Neuron (in vitro differentiated cells): ENCODE data around the gene PSAT1.

Experiments
- H2AFZ ChIP-seq: one replicate; pipeline ENCODE4 v1.6.1; 2013; ENCODE audit warnings: low read depth, mild to moderate bottlenecking, inconsistent platforms, low read length, moderate library complexity
- H3K27me3 ChIP-seq: one replicate; pipeline ENCODE4 v1.6.1; 2013; ENCODE audit warnings: low read length; ENCODE audit not compliant: insufficient read depth
- H3K36me3 ChIP-seq: one replicate; pipeline ENCODE4 v1.6.1; 2013; ENCODE audit warnings: low read length; ENCODE audit not compliant: insufficient read depth
- H3K4me1 ChIP-seq: one replicate; pipeline ENCODE4 v1.6.1; 2013; ENCODE audit warnings: low read length; ENCODE audit not compliant: insufficient read depth
- H3K4me3 ChIP-seq: 2 replicates; pipeline ENCODE4 v1.5.1; 2013; ENCODE audit warnings: mild to moderate bottlenecking, low read length, moderate library complexity
- H3K9me3 ChIP-seq: one replicate; pipeline ENCODE4 v1.6.1; 2013; ENCODE audit warnings: low read length

The PSAT1 gene

DNA sequence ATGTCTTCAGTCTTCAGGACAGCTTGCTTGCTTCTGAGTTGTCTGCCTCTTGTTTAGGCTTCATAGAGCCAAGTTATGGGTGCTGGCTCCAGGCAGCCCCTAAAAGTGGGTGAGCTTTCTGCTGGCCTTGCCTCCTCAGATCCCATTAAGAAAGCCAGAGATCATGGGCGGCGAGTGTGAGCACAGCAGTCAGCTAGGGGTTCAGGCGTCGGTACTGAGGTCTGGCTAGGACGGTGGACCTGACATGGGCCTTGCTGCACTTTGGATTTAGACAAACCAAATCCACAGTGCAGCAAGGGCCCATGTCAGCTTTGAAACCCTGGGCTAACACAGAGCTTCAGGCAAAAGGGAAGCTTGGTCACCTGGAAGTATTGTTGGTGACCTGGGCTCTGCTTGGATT is 17.6 kb downstream of the PSAT1 start:
- Histone ChIP-seq H3K4me1 (peaks cover 12% of the 10 kb centered on the region), H3K9me3 (peaks cover 2% of the 10 kb centered on the region), H2AFZ (no peak overlapping the region), H3K4me3 (no peak overlapping the region), H3K27me3 (no peaks in the 10 kb centered on the region), H3K36me3 (peaks cover 77% of the 10 kb centered on the region)

DNA sequence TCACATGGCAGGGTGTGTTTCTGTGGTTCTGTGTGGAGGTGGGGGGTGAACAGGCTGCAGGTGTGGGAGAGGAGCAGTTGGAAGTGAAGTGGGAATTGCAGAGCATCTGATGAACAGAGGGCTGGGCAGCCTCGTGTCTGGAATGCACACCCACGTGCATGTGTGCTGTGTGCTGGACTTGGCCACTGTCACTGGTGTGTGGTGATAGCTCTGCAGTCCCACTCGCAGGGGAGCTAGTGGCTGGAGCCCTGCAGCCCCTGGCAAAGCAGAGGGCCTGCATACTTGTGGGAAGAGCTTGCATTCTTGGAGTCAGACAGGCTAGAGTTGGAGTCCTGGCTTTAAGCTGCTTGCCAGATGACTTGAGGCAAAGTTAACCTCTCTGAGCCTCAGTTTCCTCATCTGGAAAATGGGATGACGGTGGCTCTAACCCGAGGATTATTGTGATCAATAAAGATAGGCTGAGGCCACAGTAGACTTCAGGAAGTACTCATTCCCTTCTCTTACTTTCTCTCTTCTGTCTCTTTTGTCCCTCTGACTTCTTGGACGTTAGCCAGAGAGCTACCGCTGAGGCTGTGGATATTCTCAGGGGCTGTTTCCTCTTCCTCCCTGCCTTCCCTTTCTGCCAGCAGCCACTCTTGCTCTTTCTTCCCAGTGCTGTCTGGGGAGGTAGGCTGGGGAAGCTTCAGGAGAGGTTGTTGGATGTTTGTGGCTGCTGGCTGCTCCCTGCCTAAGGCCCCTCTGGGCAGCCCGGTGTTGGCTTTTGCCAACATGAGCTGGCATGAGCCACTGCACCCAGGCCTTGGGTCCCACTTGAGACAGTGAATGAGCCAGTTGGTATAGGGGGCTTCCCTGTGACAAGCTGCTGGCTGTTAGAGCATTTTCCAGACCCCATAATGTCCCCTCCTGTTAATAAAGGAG is 18.3 kb downstream of the PSAT1 start:
- H3K27me3 ChIP-seq: no peaks in the 10 kb centered on the region
- peaks cover 2% of the 10 kb centered on the region for H3K9me3 ChIP-seq
- H3K4me3 ChIP-seq: no peak overlapping the region
- peaks cover 77% of the 10 kb centered on the region for H3K36me3 ChIP-seq
- H2AFZ ChIP-seq: no peak overlapping the region
- H3K4me1 ChIP-seq: peaks cover 12% of the 10 kb centered on the region

DNA sequence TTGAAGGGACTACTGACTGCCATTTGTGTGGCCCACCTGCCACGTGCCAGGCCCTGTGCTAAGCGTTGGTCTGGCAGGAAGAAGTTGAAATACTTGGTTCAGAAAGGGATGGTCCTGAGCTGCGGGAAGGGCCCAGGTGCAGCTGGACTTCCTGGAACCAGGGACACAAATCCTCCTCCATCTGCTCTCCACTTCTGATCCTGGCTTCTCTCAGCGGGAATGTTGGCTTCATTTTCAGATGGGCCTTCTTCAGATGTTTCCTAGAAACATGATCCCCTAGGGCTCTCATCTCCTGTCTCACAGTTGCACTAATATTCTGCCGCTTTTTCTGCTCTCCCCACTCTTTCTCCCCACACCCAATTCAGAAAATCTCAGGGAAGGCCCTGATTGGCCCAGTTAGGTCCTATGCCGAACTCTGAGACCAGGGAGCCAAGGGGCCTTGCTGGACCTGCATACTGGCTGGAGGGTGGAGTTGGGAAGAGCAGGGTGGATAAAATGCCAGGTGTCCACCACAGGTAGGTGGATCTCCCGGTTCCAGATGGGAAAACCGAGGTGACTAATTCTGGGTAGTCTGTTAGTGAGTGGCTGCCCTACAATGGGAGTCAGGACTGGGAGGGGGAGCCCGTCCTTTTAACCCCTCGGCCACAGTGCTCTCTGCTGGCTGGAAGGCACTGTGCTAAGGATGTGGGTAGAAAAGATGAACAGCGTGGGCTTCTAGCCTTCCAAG is 19.4 kb downstream of the PSAT1 start:
- Histone ChIP-seq H2AFZ (no peak overlapping the region), H3K4me1 (peaks cover 7% of the 10 kb centered on the region), H3K9me3 (peaks cover 2% of the 10 kb centered on the region), H3K4me3 (no peak overlapping the region), H3K36me3 (peaks cover 80% of the 10 kb centered on the region), H3K27me3 (no peaks in the 10 kb centered on the region)

DNA sequence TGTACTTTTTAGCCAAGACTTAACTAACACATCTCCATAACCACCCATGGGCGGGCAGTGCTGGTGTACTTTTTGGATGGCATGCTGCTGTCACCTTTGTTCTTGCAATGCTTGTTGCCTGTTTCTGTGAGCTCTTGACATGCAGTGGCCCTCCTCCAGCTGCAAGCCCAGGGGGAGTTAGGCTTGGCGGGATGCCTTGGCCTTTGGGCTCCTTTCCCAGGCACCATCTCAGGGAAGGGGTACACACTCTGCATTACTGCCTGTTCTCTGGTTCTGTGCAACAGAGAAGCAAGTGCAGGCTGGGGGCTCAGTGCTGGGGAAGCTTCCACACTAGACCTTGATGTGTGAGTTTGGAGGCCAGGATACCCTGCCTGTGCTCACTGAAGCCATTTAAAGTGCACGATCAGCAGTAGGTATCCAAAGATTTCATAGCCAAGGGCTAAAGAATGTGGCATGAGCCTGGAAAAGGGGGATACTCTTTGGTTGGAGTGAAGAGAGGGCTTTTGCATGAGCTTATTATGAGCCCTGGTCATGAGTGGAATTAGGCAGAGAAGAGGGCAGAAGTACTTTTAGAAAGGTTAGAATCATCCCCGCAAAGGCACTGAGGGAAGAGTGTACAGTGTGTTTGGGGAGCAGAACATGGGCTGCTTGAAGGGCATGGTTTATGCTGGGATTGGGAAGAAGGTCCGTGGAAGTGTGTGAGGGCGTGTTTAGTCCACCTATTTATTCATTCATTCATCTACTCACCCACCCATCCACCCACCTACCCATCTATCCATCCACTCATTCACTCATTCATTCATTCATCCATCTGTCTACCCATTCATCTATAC is 22.5 kb downstream of the PSAT1 start:
- no peaks in the 10 kb centered on the region for H3K27me3 ChIP-seq
- peaks cover 94% of the 10 kb centered on the region for H3K36me3 ChIP-seq
- no peaks in the 10 kb centered on the region for H3K4me1 ChIP-seq
- H2AFZ ChIP-seq: no peak overlapping the region
- H3K9me3 ChIP-seq: peaks cover 2% of the 10 kb centered on the region
- no peak overlapping the region for H3K4me3 ChIP-seq

DNA sequence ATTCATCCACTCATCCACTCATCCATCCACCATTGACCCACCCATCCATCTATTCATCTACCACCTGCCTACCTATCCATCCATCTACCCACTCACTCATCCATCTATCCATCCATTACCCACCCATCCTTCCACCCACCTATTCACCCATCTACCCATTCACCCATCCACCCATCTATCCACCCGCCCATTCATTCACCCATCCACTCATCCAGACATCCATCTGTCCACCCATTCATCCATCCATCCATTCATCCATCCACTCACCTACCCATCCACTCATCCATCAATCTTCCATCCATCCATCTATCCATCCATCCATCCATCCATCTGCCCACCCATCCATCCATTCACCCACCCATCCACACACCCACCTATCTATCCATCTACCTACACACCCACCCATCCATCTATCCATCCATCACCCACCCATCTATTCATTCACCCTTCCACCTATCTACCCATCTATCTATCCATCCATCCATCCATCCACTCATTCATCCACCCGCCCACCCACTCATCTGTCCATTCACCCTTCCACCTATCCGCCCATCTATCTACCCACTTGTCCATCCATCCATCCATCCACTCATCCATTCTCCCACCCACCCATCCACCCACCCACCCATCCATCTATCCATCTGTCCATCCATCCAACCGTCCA is 23.2 kb downstream of the PSAT1 start:
- peaks cover 94% of the 10 kb centered on the region for H3K36me3 ChIP-seq
- H2AFZ ChIP-seq: no peak overlapping the region
- no peaks in the 10 kb centered on the region for H3K27me3 ChIP-seq
- no peak overlapping the region for H3K4me3 ChIP-seq
- H3K4me1 ChIP-seq: no peaks in the 10 kb centered on the region
- peaks cover 2% of the 10 kb centered on the region for H3K9me3 ChIP-seq

DNA sequence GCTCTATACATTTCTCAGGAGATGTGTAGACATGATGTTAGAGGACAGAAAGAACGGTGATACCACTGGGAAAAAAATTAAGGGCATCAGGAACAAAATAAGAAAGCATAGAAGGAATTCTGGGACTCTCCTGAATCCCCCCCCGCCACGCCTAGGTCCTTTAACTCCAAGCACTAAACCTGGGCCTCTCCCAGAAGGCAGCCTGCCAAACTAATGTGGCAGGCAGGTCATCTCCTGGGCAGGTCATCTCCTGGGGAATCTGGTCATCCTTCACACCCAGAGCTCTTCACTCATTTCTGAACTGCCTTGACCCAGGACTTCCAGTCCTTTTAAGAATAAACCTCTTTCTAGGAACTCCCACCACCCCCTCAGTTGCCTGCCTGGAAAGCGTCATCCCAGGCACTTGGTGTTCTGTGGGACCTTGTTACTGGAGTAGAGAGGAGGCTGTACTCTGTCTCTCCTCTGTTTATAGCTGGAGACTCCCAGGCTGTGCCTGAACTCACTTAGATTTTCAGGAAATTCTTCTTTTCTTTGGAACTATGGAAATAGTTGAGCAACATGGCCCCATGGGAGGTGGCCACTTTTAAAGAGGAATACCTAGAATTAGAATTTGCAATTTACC is 24.1 kb downstream of the PSAT1 start:
- peaks cover 6% of the 10 kb centered on the region for H3K4me1 ChIP-seq
- no peak overlapping the region for H3K4me3 ChIP-seq
- H3K36me3 ChIP-seq: peaks cover 86% of the 10 kb centered on the region

DNA sequence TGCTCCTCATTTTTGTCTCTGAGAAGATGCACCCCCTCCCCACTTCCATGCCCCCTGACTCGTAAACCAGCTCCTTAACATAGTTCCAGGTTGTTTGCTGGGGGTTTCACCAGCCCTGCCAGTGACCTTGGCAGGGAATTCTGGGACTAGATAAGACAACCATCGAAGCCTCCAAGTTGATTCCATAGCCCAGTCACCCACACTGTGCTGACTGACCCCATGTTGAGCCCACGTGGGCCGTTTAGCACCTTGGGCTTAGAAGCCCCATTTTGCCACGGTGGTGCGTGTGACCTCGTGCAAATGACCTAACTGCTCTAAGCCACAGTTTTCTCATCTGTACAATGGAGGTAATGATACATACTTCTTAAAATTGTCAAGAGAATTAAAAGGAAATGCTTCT is 24.6 kb downstream of the PSAT1 start:
- peaks cover 8% of the 10 kb centered on the region for H3K4me1 ChIP-seq
- peaks cover 81% of the 10 kb centered on the region for H3K36me3 ChIP-seq
- peaks cover 2% of the 10 kb centered on the region for H3K9me3 ChIP-seq
- no peak overlapping the region for H2AFZ ChIP-seq
- no peak overlapping the region for H3K4me3 ChIP-seq
- no peaks in the 10 kb centered on the region for H3K27me3 ChIP-seq

More for the DNA sequence above, 24.1 kb downstream of the PSAT1 start:
- H3K27me3 ChIP-seq: no peaks in the 10 kb centered on the region
- H2AFZ ChIP-seq: no peak overlapping the region
- H3K9me3 ChIP-seq: peaks cover 2% of the 10 kb centered on the region

DNA sequence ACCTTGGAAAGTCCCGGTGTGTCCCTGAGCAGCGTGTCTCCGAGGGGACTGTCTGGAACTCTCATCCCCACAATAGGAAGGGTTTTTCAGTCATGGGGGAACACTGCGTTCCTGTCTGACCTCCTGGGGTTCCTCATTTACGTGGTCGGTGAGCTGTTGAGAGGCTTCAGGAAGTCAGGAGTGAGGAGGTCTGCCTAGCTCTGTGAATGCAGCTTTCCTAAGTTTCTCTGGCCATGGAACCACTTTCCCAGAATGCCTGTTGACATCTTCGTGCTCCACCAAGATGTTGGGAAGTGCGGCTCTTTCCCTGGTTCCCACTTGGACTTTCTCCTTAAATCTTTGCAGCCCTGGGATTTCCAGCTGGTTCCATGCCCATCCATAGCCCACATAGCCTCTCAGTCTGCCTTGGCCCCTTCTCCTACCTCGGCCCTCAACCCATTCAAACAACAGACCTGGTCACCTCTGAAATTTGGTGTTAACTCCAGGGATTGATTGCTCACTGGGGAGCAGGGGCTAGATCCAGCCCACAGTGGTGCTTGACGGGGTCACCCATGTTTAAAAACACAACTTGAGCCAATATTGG is 27.2 kb downstream of the PSAT1 start:
- Histone ChIP-seq H3K4me3 (no peak overlapping the region), H3K4me1 (peaks cover 8% of the 10 kb centered on the region), H3K36me3 (peaks cover 77% of the 10 kb centered on the region), H2AFZ (no peak overlapping the region), H3K9me3 (peaks cover 2% of the 10 kb centered on the region), H3K27me3 (no peaks in the 10 kb centered on the region)

DNA sequence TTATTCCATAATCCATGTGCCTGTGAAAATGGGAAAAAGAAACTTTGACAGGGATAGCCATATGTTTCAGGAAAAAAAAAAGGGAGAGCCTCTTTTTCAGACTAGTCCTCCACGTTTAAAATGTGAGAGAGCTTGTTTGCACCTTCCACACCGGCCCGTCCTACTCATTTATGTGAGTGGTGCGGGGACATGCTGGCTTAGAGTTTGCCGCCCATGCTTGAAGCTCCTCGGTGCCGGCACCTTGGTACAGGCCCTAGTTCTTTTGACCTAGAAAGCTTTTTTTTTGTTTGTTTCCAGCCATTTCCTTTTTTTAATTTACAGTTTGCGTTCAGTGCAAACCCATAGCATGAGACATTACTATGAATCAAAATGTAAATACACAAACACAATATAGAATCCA is 27.8 kb downstream of the PSAT1 start:
- Histone ChIP-seq H3K4me1 (peaks cover 8% of the 10 kb centered on the region), H3K9me3 (no peaks in the 10 kb centered on the region), H3K27me3 (no peaks in the 10 kb centered on the region), H3K36me3 (peaks cover 74% of the 10 kb centered on the region), H3K4me3 (no peak overlapping the region), H2AFZ (no peak overlapping the region)

DNA sequence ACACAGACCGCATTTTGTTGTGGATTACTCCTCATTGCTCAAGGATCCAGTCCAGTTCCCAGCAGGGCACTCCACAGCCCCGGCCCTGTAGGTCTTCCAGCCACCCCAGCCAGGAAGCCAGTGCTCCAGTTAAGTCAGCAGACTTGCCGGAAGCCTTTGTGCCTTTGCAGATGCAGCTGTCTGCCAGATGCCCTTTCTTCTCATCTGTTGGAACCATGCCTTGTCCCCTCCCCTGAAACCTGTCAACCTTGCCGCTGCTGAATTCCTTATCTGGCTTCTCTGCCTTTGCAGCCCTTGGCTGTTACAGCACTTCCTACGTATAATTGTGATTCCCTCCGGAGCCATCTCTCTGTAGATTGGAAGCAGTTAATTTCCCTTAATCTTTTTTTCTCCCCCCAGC is 28.4 kb downstream of the PSAT1 start:
- H3K9me3 ChIP-seq: no peaks in the 10 kb centered on the region
- no peak overlapping the region for H2AFZ ChIP-seq
- H3K27me3 ChIP-seq: no peaks in the 10 kb centered on the region
- H3K4me3 ChIP-seq: no peak overlapping the region
- peaks cover 8% of the 10 kb centered on the region for H3K4me1 ChIP-seq
- H3K36me3 ChIP-seq: peaks cover 68% of the 10 kb centered on the region

DNA sequence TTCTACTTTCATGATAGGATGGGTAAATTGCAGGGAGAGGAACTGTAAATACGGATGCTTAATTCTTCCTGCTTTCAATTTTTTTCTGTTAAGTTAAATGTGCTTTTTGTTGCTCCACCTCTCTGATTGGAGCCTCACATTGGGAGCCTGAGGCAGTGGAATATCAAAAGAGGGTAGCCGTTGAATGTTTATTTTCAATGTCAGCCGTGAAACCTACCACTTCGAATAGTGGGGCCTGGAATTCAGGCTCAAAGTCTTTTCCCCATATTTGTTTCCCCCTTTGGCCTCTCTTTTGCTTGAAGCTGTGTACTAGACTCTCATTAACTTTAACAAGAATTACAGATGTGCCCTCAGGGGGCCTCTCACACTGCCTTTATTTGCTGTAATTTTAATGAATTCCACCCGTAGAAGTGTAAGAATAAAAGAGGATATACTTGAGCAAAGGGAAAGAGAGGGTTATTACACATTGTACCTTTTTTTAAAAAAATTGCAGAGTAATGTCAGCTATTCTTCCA is 29.0 kb downstream of the PSAT1 start:
- Histone ChIP-seq H3K36me3 (peaks cover 62% of the 10 kb centered on the region), H3K4me3 (no peak overlapping the region), H3K4me1 (peaks cover 8% of the 10 kb centered on the region), H3K27me3 (no peaks in the 10 kb centered on the region), H2AFZ (no peak overlapping the region), H3K9me3 (no peaks in the 10 kb centered on the region)

DNA sequence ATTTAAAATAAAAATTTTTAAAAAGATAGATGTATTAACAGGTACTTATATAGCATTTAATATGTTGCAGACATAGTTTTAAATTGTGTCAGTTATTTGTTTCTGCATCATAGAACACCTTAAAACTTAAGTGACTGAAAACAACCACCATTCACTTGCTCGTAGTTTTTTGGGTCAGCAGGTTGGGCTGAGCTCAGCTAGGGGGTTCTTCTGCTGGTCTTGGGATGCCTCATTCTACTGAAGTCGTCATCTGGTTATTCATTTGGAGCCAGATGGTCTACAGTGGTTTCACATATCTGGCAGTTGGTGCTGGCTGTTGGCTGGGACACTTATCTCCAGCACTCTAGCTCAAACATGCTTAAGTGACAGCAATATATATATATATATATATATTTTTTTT is 29.6 kb downstream of the PSAT1 start:
- Histone ChIP-seq H3K36me3 (peaks cover 59% of the 10 kb centered on the region), H3K4me1 (peaks cover 8% of the 10 kb centered on the region), H3K9me3 (no peaks in the 10 kb centered on the region), H2AFZ (no peak overlapping the region), H3K4me3 (no peak overlapping the region), H3K27me3 (no peaks in the 10 kb centered on the region)
